ENCODE results near the gene CDH3. TPM values are rescaled to one million over a fixed set of nuclear protein-coding genes. Genes with fewer than 3 reads are reported as not detected.

The CDH3 gene
- total RNA-seq, 1 donor from 2014 or later, result 14.1 TPM

- Histone ChIP-seq H3K9me3 (ENCODE audit: insufficient read depth, low read depth, low read length) (no peaks in the 10 kb centered on the region), H3K27me3 (ENCODE audit: insufficient read depth, low read length) (peaks cover 19% of the 10 kb centered on the region), H2AFZ (ENCODE audit: low read depth, low read length) (no peak overlapping the region), H4K20me1 (ENCODE audit: insufficient read depth, low read length) (no peaks in the 10 kb centered on the region), H3K4me1 (ENCODE audit: insufficient read depth, low read length) (no peaks in the 10 kb centered on the region), H3K36me3 (ENCODE audit: insufficient read depth, low read length) (no peaks in the 10 kb centered on the region), H3K79me2 (ENCODE audit: insufficient read depth, low read length) (no peaks in the 10 kb centered on the region), H3K27ac (ENCODE audit: low read depth, low read length) (no peak overlapping the region), H3K4me2 (ENCODE audit: low read length) (peak overlapping the region; percentile 11), H3K9ac (ENCODE audit: low read length) (no peak overlapping the region), H3K4me3 (ENCODE audit: insufficient read depth, low read depth, low read length) (no peak overlapping the region)
- FAIRE-seq (no peak), DNase-seq (ENCODE audit: low read depth) (peak; percentile 20)
- TF ChIP-seq EZH2 (IDR thresholded peaks at IDR 0.05; ENCODE audit: insufficient read depth, low read length) (no peak), CTCF (IDR thresholded peaks at IDR 0.05; ENCODE audit: insufficient read depth, low read depth, low read length) (no peak)
- peaks cover 9% of the 10 kb centered on the region for H3K27me3 Mint-ChIP-seq (ENCODE audit: low read depth, unreplicated experiment)
- H3K4me1 Mint-ChIP-seq (ENCODE audit: low read depth, unreplicated experiment), result peaks cover 8% of the 10 kb centered on the region
- peaks cover 2% of the 10 kb centered on the region for H3K36me3 Mint-ChIP-seq (ENCODE audit: low read depth, unreplicated experiment)
- H3K27ac Mint-ChIP-seq (ENCODE audit: unreplicated experiment), result peak overlapping the region; percentile 34
- H3K4me3 Mint-ChIP-seq (ENCODE audit: unreplicated experiment), result no peak overlapping the region
- H3K9me3 Mint-ChIP-seq (ENCODE audit: unreplicated experiment), result peaks cover 1% of the 10 kb centered on the region
Measured at GRCh38 chr16:68732042-68732680, 87.1 kb downstream of the CDH3 start.

DNA sequence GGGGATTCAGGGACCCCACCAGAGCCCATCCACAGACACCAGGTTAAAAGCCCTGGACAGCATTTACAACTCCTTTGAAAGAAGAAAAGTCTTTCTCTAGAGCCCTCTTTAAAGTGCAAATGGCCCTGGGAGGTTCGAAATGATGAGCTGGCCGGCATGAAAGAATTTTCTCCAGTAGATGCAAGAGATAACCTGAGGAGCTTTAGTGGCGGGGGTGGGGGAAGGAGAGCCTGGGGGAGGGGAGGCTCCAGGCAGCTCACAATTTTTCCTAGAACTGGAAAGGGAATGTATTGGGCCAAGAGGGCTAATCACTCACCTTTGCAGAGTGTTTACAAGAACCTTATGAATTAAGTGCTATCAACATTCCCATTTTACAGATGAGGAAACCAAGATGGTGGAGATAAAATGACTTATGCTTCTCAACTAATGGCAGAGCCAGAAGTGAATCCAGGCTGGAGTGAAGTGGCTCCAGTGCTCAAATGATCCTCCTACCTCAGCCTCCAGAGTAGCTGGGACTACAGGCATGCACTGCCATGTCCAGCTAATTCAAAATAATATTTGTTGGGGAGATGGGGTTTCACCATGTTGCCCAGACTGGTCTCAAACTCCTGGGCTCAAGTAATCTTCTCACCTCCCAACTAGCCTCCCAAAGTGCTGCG is 87.8 kb downstream of the CDH3 start:
- Histone ChIP-seq H3K4me1 (ENCODE audit: insufficient read depth, low read length) (no peaks in the 10 kb centered on the region), H3K4me3 (ENCODE audit: insufficient read depth, low read depth, low read length) (no peak overlapping the region), H3K79me2 (ENCODE audit: insufficient read depth, low read length) (no peaks in the 10 kb centered on the region), H3K9ac (ENCODE audit: low read length) (no peak overlapping the region), H3K27ac (ENCODE audit: low read depth, low read length) (no peak overlapping the region), H3K27me3 (ENCODE audit: insufficient read depth, low read length) (peaks cover 21% of the 10 kb centered on the region), H3K4me2 (ENCODE audit: low read length) (peak overlapping the region; percentile 11), H2AFZ (ENCODE audit: low read depth, low read length) (no peak overlapping the region), H3K9me3 (ENCODE audit: insufficient read depth, low read depth, low read length) (no peaks in the 10 kb centered on the region), H3K36me3 (ENCODE audit: insufficient read depth, low read length) (no peaks in the 10 kb centered on the region), H4K20me1 (ENCODE audit: insufficient read depth, low read length) (no peaks in the 10 kb centered on the region)
- DNase-seq (ENCODE audit: low read depth) (no peak), FAIRE-seq (no peak)
- peaks cover 12% of the 10 kb centered on the region for H3K27me3 Mint-ChIP-seq (ENCODE audit: low read depth, unreplicated experiment)
- H3K27ac Mint-ChIP-seq (ENCODE audit: unreplicated experiment), result peak overlapping the region; percentile 34
- peaks cover 2% of the 10 kb centered on the region for H3K36me3 Mint-ChIP-seq (ENCODE audit: low read depth, unreplicated experiment)
- H3K4me3 Mint-ChIP-seq (ENCODE audit: unreplicated experiment), result no peak overlapping the region
- TF ChIP-seq EZH2 (IDR thresholded peaks at IDR 0.05; ENCODE audit: insufficient read depth, low read length), result no peak
- TF ChIP-seq CTCF (IDR thresholded peaks at IDR 0.05; ENCODE audit: insufficient read depth, low read depth, low read length), result no peak
- H3K4me1 Mint-ChIP-seq (ENCODE audit: low read depth, unreplicated experiment), result peaks cover 10% of the 10 kb centered on the region
- H3K9me3 Mint-ChIP-seq (ENCODE audit: unreplicated experiment), result peaks cover 1% of the 10 kb centered on the region

DNA sequence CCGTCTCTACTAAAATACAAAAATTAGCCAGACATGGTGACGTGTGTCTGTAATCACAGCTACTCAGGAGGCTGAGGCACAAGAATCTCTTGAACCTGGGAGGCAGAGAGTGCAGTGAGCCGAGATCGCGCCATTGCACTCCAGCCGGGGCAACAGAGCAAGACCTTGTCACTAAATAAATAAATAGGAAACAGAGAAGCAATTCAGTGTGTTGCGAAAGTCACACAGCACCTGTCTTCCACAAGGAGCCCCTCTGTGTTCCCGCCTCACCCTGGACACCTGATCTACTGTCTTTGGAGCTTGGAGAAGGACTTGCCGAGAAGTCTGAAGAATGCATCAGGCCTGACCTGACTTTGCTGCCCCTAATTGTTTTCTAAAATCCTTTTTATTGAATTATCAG is 88.5 kb downstream of the CDH3 start:
- no peaks in the 10 kb centered on the region for H4K20me1 ChIP-seq (ENCODE audit: insufficient read depth, low read length)
- no peak overlapping the region for H2AFZ ChIP-seq (ENCODE audit: low read depth, low read length)
- Mint-ChIP-seq H3K4me1 (ENCODE audit: low read depth, unreplicated experiment) (peaks cover 10% of the 10 kb centered on the region), H3K27ac (ENCODE audit: unreplicated experiment) (no peak overlapping the region), H3K27me3 (ENCODE audit: low read depth, unreplicated experiment) (peaks cover 13% of the 10 kb centered on the region), H3K4me3 (ENCODE audit: unreplicated experiment) (no peak overlapping the region), H3K36me3 (ENCODE audit: low read depth, unreplicated experiment) (peaks cover 2% of the 10 kb centered on the region), H3K9me3 (ENCODE audit: unreplicated experiment) (peaks cover 1% of the 10 kb centered on the region)
- H3K4me1 ChIP-seq (ENCODE audit: insufficient read depth, low read length), result no peaks in the 10 kb centered on the region
- H3K9me3 ChIP-seq (ENCODE audit: insufficient read depth, low read depth, low read length), result no peaks in the 10 kb centered on the region
- H3K4me3 ChIP-seq (ENCODE audit: insufficient read depth, low read depth, low read length), result no peak overlapping the region
- no peak overlapping the region for H3K4me2 ChIP-seq (ENCODE audit: low read length)
- TF ChIP-seq CTCF (IDR thresholded peaks at IDR 0.05; ENCODE audit: insufficient read depth, low read depth, low read length) (no peak), EZH2 (IDR thresholded peaks at IDR 0.05; ENCODE audit: insufficient read depth, low read length) (no peak)
- no peaks in the 10 kb centered on the region for H3K36me3 ChIP-seq (ENCODE audit: insufficient read depth, low read length)
- peaks cover 28% of the 10 kb centered on the region for H3K27me3 ChIP-seq (ENCODE audit: insufficient read depth, low read length)
- no peaks in the 10 kb centered on the region for H3K79me2 ChIP-seq (ENCODE audit: insufficient read depth, low read length)
- DNase-seq (ENCODE audit: low read depth), result no peak
- no peak overlapping the region for H3K9ac ChIP-seq (ENCODE audit: low read length)
- no peak for FAIRE-seq
- no peak overlapping the region for H3K27ac ChIP-seq (ENCODE audit: low read depth, low read length)
